ENCODE measurements around the gene EPOP. TPM values are rescaled to one million over a fixed set of nuclear protein-coding genes. Genes with fewer than 3 reads are reported as not detected.

The EPOP gene
- total and polyA plus RNA-seq, 2 of the 13 experiments (the other 11 are each of a cell fraction or from before 2014, with no cell fraction given), result 14.7 to 37.8 TPM

GRCh38 chr17:38656959-38657823 lies 17.6 kb downstream of the EPOP start (continued):
- TF ChIP-seq SMARCE1 (IDR thresholded peaks at IDR 0.05; ENCODE audit: borderline replicate concordance), result no peak
- peak; percentile 97 for TF ChIP-seq ZNF501 (CRISPR knock-in tag; IDR thresholded peaks at IDR 0.05)
- 0 out of 2 replicates have a peak, but pooled peaks have one; percentile 70 for TF ChIP-seq THYN1 (CRISPR knock-in tag; IDR thresholded peaks at IDR 0.05; ENCODE audit: borderline replicate concordance, low read depth)
- TF ChIP-seq ZNF879 (CRISPR knock-in tag; IDR thresholded peaks at IDR 0.05), result no peak; the same call in 1 of the 2 replicates
- TF ChIP-seq ZNF607 (CRISPR knock-in tag; IDR thresholded peaks at IDR 0.05; ENCODE audit: borderline replicate concordance), result peak; percentile 92
- TF ChIP-seq GLI4 (CRISPR knock-in tag; IDR thresholded peaks at IDR 0.05; ENCODE audit: borderline replicate concordance), result no peak
- TF ChIP-seq SKIL (CRISPR knock-in tag; IDR thresholded peaks at IDR 0.05; ENCODE audit: borderline replicate concordance), result peak; percentile 93
- TF ChIP-seq ZMAT3 (CRISPR knock-in tag; conservative IDR thresholded peaks at IDR 0.05), result peak; percentile 23; the same call in 1 of the 2 replicates
- no peak for TF ChIP-seq MBD4 (IDR thresholded peaks at IDR 0.05; ENCODE audit: borderline replicate concordance, low read length)
- TF ChIP-seq ZNF317 (CRISPR knock-in tag; IDR thresholded peaks at IDR 0.05), result peak; percentile 83
- peak; percentile 92; the same call in 1 of the 2 replicates for TF ChIP-seq ZNF558 (CRISPR knock-in tag; IDR thresholded peaks at IDR 0.05; ENCODE audit: borderline replicate concordance)
- TF ChIP-seq KDM1A (CRISPR knock-in tag; IDR thresholded peaks at IDR 0.05), result no peak
- no peak for TF ChIP-seq ZNF615 (CRISPR knock-in tag; IDR thresholded peaks at IDR 0.05; ENCODE audit: borderline replicate concordance)
- TF ChIP-seq SKI (IDR thresholded peaks at IDR 0.05; ENCODE audit: partially characterized antibody), result peak; percentile 90
- TF ChIP-seq SP1 (IDR thresholded peaks at IDR 0.05), result no peak
- no peak for TF ChIP-seq SP1 (CRISPR knock-in tag; IDR thresholded peaks at IDR 0.05)
- no peak for TF ChIP-seq ZNF589 (CRISPR knock-in tag; conservative IDR thresholded peaks at IDR 0.05)
- TF ChIP-seq ZSCAN9 (CRISPR knock-in tag; IDR thresholded peaks at IDR 0.05; ENCODE audit: borderline replicate concordance), result no peak; the same call in 1 of the 2 replicates
- peak; percentile 7; the same call in 1 of the 2 replicates for TF ChIP-seq HMG20B (CRISPR knock-in tag; conservative IDR thresholded peaks at IDR 0.05)
- no peak for TF ChIP-seq MYNN (CRISPR knock-in tag; IDR thresholded peaks at IDR 0.05; ENCODE audit: low read depth)
- no peak for TF ChIP-seq FOXP1 (IDR thresholded peaks at IDR 0.05)
- peak; percentile 72 for TF ChIP-seq FOXP1 (CRISPR knock-in tag; IDR thresholded peaks at IDR 0.05)
- TF ChIP-seq NR1H2 (CRISPR knock-in tag; IDR thresholded peaks at IDR 0.05; ENCODE audit: borderline replicate concordance, low read depth), result no peak; the same call in 1 of the 2 replicates
- peak; percentile 80 for TF ChIP-seq ZNF883 (CRISPR knock-in tag; IDR thresholded peaks at IDR 0.05; ENCODE audit: not compliant biosample characterization)
- TF ChIP-seq ZFY (CRISPR knock-in tag; IDR thresholded peaks at IDR 0.05), result peak; percentile 76
- no peak for TF ChIP-seq ZNF253 (CRISPR knock-in tag; IDR thresholded peaks at IDR 0.05; ENCODE audit: borderline replicate concordance)
- TF ChIP-seq ZBTB39 (CRISPR knock-in tag; IDR thresholded peaks at IDR 0.05), result no peak
- peak; percentile 77; the same call in 1 of the 2 replicates for TF ChIP-seq MIER3 (CRISPR knock-in tag; IDR thresholded peaks at IDR 0.05; ENCODE audit: borderline replicate concordance)
- no peak; the same call in 1 of the 2 replicates for TF ChIP-seq EED (CRISPR knock-in tag; IDR thresholded peaks at IDR 0.05)
